Stimulated activated CD8-positive, alpha-beta memory T cell treated with anti-CD3 and anti-CD28 coated beads, Interleukin-12 subunit alpha, Interleukin-12 subunit beta, amount 100 ng/mL, for 24 hours (primary cell): ENCODE results near the gene OAS3.
"Not testable (repeated sequence)": the region's sequence is repeated elsewhere in the genome, so short reads cannot be mapped to it uniquely, and the experiment has no call there.

Experiments
- DNase-seq: peaks from one replicate; pipeline ENCODE4 v3.0.0-alpha.2; 2020; ENCODE audit errors: extremely low read depth

The OAS3 gene

GRCh38 chr12:112980491-112981158, 42.4 kb downstream of the OAS3 start:
- DNase-seq: no peak

- no peak for DNase-seq
These were observed 47.5 kb downstream of the OAS3 start for GRCh38 chr12:112985642-112986290.

GRCh38 chr12:112986291-112986800, 48.1 kb downstream of the OAS3 start:
- DNase-seq: no peak

- DNase-seq: no peak
These were observed 49.3 kb downstream of the OAS3 start for GRCh38 chr12:112987561-112987960.

GRCh38 chr12:112988224-112988623, 50.0 kb downstream of the OAS3 start:
- DNase-seq: no peak

GRCh38 chr12:112988823-112989385, 50.6 kb downstream of the OAS3 start:
- DNase-seq: not testable (repeated sequence)

GRCh38 chr12:112989806-112990205, 51.5 kb downstream of the OAS3 start:
- no peak for DNase-seq

GRCh38 chr12:112992541-112993398, 54.5 kb downstream of the OAS3 start:
- no peak for DNase-seq

- no peak for DNase-seq
These were observed 56.7 kb downstream of the OAS3 start for GRCh38 chr12:112995008-112995407.

GRCh38 chr12:112996501-112996900, 58.2 kb downstream of the OAS3 start:
- no peak for DNase-seq

- DNase-seq: no peak
These were observed 59.2 kb downstream of the OAS3 start for GRCh38 chr12:112997506-112997905.

GRCh38 chr12:112998987-112999767, 60.9 kb downstream of the OAS3 start:
- DNase-seq: no peak

GRCh38 chr12:113000433-113000832, 62.2 kb downstream of the OAS3 start:
- DNase-seq: no peak

- no peak for DNase-seq
These were observed 63.9 kb downstream of the OAS3 start for GRCh38 chr12:113002155-113002554.

GRCh38 chr12:113002676-113003075, 64.4 kb downstream of the OAS3 start:
- DNase-seq: no peak

GRCh38 chr12:113003636-113004035, 65.4 kb downstream of the OAS3 start:
- no peak for DNase-seq

- no peak for DNase-seq
These were observed 67.5 kb downstream of the OAS3 start for GRCh38 chr12:113005762-113006161.

- DNase-seq: no peak
These were observed 67.9 kb downstream of the OAS3 start for GRCh38 chr12:113006206-113006605.

- DNase-seq: no peak
These were observed 68.4 kb downstream of the OAS3 start for GRCh38 chr12:113006641-113007040.

GRCh38 chr12:113007166-113007565, 68.9 kb downstream of the OAS3 start:
- DNase-seq: no peak

GRCh38 chr12:113010701-113011100, 72.4 kb downstream of the OAS3 start:
- DNase-seq: no peak
